KG1 (cell line): ENCODE results near the gene POR.
A peak's percentile ranks its signal among the peaks of the same experiment; 100 is the strongest.
"Not testable (repeated sequence)": the region's sequence is repeated elsewhere in the genome, so short reads cannot be mapped to it uniquely, and the experiment has no call there.

Experiments
- DNase-seq: peaks from one replicate; lab custom pipeline; 2025; lab: John Stamatoyannopoulos, UW

The POR gene

DNA sequence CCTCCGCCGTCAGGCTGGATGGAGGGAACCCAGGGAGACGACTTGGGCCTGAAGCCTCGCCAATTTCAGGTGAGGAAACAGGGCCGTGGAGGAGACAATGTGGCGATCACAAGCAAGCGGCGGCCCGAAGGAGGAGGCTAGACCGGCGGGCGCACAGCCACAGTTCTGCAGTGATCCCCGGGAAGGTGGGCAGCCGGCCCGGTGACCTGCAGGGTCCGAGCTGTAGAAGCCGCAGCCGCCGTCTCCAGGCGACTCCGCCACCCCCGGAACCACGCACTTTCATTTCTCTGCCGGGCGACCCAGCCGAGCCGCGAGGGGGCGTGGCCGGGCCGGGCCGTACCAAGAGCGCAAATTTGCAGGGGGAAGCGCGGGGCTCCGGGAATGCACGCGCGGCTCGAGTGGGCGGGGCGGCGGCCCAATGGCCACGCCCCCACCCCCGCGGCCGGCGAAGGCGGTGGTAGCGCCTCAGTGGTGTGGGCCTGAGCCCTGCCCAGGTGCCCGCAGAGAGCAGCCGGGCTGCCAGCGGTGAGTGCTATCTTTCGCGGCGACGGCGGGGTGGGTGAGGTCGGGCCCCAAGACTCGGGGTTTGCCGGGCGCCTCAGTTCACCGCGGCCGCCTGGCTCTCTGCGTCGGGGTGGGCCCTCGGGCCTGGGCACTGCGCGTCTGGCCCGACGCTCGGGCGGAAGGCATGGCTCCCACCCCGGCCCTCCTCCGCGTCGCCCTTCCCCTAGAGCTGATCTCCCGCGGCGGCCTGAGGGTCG lies at the start of gene POR:
TSS of gene POR (plus strand) at position 501 of the 761 bp plus-strand sequence. CDS start 38,847 bp downstream, outside the sequence.
- peak; percentile 90 for DNase-seq

DNA sequence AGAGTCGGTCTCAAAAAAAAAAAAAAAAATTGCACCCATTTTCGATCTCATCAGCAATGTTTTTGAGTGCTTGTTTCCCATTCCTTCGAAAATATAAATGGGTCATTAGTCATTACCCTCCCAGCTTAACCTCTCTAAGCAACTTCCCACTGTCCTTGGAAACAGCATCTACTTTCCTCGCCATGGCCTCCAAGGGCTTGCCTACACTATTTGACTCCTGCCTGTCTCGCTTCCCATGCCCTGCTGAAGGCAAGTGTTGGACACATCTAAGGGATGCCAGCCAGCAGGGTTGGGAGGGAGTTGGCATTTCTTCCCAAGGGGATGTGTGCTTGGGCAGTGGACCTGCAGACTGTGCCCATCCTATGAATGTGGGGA lies 48.9 kb upstream of the POR start:
- DNase-seq, result no peak

DNA sequence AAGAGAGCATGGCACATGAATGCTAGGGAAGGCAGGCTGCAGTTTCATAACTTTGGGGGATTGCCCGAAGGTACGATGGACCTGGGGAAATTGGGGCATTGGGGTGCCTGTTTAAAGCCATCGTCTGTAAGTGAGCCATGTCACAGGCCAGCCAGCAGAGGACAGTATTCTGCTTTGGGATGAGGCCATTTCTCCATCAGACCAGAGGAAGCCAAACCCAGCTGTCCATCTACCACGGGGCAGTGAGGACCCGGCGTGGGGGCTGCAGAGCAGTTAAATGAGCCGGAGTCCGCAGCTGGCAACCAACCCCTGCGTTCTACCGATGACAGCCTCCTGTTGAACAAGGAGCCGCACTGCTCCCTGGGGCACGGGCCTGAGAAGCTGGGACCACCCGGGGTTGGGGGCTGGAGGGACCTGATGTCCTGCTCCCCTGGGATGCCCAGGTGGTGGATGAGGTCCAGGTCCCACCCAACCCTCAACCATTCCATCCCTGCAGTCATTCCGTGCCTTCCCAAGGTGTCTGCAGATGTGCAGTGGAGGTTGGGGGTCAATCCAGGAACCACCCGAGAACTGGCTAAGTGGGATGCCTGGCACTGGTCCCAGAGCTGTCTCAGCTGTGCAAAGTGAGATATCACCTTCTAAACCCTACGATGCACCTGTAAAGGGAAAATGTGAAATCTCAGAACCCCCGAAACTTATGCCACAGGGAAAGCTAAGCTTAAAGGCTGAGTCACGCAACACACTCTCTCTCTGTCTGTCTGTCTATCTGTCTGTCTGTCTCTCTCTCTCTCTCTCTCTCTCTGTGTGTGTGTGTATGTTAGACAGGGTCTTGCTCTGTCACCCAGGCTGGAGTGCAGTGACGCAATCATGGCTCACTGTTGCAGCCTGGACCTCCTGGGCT lies 48.2 kb upstream of the POR start:
- DNase-seq, result no peak

DNA sequence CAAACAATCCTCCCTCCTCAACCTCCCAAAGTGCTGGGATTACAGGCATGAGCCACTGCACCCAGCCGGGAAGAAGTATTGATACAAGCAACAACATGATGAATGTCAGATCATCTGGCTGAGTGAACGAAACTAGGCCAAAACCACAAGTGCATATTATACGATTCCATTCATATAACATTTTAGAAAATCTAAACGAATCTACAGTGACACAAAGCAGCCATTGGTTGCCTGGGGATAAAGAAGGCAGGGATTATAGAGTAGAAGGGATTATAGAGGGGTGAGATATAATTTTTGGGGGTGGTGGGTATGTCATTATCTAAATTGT lies 47.6 kb upstream of the POR start:
- no peak for DNase-seq

DNA sequence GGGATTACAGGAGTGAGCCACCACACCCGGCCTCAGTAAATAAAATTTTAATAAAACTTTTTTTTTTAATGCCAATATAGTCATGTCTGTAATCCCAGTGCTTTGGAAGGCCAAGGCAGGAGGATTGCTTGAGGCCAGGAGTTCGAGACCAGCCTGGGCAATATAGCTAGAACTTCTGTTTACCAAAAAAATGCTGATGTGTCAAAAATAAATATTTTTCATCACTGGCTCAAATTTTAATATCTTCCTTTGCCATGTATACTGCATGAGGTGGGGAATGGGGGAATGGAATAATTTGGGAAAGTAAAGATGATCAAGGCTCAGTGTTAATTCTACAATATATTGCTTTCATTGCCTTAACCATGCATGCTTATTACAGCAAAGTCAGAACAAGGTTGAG lies 46.8 kb upstream of the POR start:
- no peak for DNase-seq

DNA sequence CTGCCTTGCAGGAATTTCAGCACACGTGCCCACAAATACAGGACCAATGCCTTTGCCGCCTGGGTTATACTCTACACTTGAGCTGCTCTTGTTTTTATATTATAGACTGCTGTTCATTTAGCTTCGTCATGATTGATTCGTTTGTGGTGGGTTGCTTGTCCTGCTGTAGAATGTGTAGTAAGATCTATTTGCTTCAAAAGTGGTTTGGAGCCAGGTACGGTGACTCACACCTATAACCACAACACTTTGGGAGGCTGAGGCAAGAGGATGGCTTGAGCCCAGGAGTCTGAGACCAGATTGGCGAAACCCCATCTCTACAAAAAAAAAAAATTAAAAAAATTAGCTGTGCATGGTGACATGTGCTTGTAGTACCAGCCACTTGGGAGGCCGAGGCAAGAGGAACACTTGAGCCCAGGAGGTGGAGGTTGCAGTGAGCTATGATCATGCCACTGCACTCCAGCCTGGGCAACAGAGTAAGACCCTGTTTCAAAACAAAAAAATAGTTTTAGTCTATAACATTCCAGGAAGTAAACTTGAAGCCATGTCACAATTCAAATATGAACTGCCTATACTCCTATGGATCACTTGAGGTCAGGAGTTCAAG lies 45.1 kb upstream of the POR start:
- no peak for DNase-seq

DNA sequence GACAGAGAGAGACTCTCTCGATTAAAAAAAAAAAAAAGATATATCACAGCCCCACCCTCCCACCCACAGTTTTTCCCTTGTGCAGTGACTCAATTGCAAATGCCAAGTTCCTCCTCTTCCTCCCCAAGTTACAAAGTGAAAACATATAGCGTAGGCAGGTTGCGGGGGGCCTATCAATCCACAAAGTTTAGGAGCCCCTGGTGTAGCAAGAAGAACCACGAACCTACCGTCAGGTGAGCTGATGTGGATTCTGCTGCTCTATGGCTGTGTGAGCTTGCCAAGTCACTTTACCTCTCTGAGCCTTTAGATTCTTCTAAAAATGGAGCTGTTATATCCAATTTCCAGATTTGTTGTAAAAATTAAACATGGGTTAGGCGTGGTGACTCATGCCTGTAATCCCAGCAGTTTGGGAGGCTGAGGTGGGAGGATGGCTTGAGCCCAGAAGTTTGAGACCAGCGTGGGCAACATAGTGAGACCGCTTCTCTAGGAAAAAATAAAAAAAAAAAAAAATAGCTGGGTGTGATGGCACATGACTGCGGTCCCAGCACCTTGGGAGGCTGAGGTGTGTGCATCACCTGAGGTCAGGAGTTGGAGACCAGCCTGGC lies 44.3 kb upstream of the POR start:
- DNase-seq, result no peak

DNA sequence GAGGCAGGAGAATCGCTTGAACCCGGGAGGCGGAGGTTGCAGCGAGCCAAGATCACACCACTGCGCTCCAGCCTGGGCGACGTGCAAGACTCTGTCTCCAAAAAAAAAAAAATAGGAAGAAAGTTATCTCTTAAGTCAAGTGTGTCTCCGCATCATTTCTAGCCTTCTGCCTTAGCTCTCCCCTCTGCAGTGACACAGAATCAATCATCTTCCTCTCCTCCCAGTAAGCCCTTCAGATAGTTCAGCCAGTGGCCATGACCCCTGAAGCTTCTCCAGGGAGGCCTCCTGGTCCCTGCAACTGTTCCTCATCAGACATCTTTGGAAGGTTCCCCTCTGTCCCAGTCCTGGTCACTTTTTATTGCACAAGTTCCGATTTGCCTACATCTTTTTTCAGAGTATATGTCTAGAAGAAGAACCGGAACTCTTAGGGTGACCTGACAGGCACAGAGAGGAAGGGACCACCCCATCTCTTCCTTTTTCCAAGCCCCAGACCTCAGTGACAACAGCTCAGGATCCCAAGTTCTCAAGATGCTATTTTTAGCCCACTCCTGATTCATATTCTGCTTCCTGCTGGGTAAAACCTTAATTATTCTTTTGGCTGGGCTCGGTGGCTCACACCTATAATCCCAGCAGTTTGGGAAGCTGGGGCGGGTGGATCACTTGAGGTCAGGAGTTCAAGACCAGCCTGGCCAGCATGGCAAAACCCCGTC lies 42.7 kb upstream of the POR start:
- DNase-seq, result no peak

DNA sequence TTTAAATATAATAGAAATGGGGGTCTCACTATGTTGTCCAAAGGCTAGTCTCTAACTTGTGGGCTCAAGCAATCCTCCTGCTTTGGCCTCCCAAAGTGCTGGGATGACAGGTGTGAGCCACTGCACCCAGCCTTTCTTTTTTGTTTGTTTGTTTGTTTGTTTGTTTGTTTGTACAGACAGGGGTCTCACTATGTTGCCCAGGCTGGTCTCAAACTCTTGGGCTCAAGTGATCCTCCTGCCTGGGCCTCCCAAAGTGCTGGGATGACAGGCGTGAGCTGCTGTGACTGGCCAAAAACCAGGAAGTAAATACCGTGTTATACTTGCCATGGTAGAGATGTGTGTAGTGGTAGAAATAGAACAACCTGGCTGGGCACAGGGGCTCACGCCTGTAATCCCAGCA lies 40.8 kb upstream of the POR start:
- DNase-seq, result not testable (repeated sequence)

DNA sequence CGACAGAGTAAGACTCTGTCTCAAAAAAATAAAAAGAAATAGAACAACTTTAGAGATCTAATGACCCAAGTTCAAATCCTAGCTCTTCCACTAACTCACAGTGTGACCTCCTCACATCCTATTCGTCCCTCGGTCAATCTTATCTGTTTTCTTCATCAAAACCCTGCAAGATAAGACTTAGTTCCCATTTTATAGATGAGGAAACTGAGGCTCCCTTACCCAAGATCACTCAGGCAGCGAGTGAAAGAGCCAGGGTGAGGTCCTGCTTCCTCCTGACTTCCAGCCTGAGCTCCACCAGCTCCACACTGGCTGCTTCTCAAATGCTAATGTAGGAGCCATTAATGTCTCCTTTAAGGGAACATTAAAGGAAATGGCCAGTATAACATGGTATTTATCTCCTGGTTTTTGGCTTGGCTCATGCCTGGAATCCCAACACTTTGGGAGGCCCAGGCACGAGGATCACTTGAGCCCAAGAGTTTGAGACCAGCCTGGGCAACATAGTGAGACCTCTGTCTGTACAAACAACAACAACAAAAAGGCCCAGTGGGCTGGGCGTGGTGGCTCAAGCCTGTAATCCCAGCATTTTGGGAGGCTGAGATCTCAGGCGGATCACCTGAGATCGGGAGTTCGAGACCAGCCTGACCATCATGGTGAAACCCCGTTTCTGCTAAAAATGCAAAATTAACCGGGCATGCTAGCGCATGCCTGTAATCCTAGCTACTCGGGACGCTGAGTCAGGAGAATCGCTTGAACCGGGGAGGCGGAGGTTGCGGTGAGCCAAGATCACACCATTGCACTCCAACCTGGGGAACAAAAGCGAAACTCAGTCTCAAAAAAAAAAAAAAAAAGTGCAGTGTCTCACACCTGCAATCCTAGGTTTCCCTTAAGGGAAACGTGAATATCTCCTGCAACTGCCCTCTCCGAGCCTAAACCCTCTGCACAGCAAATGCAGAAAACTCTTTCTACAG lies 39.6 kb upstream of the POR start:
- no peak for DNase-seq

DNA sequence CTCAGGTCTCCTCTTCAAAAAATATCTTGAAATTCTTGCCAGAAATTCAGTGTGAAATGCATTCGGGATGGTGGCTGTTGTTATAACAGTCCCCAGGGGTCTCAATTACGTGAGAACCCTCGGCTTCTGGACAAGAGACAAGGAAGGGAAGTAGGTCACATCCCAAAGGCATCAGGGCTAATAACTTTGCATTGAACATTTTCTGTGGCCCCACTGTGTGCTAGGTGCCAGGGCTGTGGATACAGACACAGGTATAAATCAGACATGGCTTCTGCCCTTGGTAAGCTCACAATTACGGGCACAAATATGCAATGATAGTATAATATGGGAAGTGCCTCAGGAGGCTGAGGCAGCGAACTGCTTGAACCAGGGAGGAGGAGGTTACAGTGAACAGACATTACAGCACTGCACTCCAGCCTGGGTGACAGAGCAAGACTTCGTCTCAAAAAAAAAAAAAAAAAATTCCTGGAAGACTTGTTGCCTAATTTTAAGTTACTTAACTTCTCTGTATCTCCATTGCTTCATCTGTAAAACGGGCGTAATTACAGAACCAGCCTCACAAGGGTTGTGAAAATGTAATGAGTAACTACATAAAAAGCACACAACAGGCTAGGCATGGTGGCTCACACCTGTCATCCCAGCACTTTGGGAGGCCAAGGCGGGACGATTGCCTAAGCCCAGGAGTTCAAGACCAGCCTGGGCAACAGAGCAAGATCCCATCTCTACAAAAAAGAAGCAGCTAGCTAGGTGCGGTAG lies 38.7 kb upstream of the POR start:
- no peak for DNase-seq

DNA sequence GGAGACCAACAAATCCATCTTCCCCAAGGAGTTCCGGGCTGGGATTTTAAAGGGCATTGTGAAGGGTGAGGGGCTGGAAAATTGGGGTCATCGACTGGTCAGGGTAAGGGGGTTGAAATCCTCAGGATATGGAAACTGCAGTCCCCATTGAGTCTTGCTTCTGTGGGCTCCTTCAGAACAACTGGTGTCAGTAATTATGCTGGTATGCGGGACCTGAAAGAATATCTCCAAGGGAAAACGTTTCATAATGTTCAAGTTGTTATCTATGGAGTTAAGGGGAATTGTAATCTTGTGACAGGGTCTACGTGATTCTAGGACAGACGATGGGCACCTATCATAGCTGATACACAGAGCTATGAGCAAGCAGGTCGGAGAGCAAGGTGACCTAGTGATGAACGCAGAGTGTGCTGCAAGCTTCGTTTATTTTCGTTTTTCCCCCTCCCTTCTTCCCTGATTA lies 36.6 kb upstream of the POR start:
- DNase-seq, result no peak

DNA sequence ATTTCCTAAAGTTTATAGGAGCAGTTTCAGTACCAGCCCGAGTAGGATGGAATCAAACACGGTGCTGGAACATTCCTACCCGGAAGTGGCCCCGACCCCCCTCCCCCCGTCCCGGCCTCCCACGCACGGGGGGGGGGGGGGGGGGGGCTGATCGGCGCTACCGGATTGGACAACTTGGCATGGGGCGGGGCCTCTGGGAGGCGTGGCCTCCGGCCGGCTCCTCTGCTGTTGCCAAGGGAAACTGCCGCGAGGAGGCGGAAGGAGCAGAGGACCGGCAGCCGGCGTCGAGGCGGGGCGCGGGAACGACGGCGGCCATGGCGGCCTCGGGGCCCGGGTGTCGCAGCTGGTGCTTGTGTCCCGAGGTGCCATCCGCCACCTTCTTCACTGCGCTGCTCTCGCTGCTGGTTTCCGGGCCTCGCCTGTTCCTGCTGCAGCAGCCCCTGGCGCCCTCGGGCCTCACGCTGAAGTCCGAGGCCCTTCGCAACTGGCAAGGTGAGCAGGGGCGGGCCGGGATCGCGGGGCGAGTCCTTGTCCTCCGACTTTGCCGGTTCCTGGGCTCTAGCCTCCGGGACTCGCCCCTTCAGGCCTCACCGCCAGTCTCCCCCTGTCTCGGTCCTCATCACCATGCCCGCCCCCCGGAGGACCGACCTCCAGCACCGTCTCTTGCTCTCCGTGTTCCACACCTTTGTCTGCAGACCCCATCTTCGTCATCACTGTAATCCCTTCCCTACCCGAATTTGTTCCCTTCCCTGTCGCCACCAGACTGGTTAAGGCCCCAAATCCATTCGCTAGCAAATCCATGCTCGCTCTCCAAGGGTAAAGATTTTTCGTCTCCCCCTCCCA lies 36.0 kb upstream of the POR start, which contains the start of gene RHBDD2:
TSS of gene RHBDD2 (plus strand) at position 266 of the 843 bp plus-strand sequence. CDS start at position 315, 49 bp downstream.
- peak; percentile 91 for DNase-seq

DNA sequence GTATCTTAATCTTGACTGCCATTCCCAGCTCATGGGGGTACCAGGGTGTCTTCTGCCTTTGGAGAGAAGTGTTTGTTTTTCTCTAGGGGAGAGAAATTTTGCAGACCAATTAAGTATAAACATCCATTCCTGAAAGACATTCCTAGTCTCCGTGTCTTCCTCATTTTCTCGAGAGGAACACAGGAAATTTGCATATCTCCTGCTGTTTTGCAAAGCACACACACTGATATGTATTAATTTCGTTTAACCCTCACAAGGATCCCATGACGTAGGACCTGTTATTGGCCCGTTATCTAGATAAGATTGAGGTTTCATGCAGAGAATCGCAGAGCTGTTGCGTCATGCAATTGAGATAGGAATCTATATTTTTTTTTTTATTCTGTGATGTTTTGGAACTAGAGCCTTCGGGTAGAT lies 35.2 kb upstream of the POR start:
- DNase-seq, result no peak

DNA sequence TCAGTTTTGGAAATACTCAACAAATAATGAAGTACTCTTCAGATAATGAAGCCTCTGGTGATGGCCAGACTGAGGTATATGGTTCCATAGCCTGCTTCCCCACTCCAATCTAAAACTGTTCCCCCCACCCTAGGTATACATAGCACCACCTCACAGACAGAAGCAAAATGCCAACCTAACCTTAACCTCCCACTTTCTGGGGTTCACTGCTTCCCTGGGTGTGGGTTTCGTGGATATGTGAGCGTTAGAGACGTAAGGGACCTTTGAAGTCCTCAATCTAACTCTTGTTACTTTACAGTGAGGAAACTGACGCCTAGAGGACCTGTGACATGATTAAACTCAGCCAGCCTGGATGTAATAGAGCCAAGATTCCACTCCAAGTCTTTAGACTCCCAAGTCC lies 34.7 kb upstream of the POR start:
- DNase-seq, result no peak

DNA sequence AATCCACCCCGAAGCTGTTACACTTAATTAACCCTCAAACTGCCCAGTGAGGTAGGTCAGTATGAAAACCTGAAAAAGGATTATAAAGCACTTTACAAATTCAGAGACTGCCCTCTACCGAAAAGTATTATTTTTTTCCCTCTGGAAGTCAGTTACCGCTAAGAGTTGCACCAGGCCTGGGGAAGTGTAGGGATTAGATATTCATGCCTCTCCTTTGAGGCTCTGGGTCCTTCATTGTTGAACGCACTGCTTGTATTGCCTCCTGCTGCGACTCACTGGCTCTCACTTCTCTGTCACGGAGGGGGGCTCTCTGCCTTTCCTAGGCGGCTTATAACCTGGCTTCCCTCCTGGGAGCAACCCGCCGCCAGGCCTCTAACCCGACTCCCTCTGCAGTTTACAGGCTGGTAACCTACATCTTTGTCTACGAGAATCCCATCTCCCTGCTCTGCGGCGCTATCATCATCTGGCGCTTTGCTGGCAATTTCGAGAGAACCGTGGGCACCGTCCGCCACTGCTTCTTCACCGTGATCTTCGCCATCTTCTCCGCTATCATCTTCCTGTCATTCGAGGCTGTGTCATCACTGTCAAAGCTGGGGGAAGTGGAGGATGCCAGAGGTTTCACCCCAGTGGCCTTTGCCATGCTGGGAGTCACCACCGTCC lies 33.4 kb upstream of the POR start:
- DNase-seq, result no peak

DNA sequence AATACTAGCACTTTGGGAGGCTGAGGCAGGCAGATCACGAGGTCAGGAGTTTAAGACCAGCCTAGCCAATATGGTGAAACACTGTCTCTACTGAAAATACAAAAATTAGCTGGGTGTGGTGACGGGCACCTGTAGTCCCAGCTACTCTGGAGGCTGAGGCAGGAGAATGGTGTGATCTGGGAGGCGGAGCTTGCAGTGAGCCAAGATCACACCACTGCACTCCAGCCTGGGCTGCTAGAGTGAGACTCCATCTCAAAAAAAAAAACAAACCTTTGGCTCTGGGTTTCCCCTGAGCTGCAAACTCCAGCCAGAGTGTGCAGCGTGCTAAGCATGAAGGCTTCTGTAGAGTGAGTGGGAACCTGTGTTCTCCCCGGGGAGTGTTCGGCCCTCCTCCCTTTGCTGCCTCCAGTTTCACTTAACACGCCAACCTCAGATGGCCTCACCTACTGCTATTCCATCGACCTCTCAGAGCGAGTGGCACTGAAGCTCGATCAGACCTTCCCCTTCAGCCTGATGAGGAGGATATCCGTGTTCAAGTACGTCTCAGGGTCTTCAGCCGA lies 31.6 kb upstream of the POR start:
- not testable (repeated sequence) for DNase-seq

DNA sequence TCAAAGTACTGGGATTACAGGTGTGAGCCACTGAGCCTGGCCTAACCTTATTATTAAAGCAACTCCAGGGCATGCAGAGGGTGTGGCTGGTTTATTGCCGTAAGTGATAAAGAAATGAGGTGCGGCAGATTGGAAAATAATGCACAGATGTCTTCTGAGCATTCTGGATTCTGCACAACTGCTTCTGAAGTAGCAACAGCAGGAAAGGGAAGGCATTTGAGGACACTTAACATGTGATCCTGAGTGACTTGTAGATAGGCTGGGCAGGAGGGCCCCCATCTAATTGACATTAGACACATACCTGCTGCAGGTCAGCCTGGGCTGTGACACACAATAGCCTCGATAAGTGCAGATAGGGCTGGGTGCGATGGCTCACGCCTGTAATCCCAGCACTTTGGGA lies 30.5 kb upstream of the POR start:
- no peak for DNase-seq
